ENCODE data around the gene SPSB2.

SPSB2 gene

GRCh38 chr12:6868211-6869048, 4.7 kb downstream of the SPSB2 start:
- Histone ChIP-seq H3K4me1 (ENCODE audit: low read length) (peaks cover 46% of the 10 kb centered on the region), H3K4me3 (ENCODE audit: low read length) (peak overlapping the region; percentile 100), H3K4me2 (ENCODE audit: low read length) (peak overlapping the region; percentile 100), H2AFZ (ENCODE audit: low read depth, low read length) (no peak overlapping the region), H4K20me1 (ENCODE audit: insufficient read depth, low read length) (peaks cover 36% of the 10 kb centered on the region), H3K9ac (ENCODE audit: low read length) (peak overlapping the region; percentile 99), H3K27me3 (ENCODE audit: low read depth, low read length) (no peaks in the 10 kb centered on the region), H3K27ac (ENCODE audit: low read length) (peak overlapping the region; percentile 79), H3K79me2 (ENCODE audit: low read length) (peaks cover 25% of the 10 kb centered on the region), H3K36me3 (replicated peaks; ENCODE audit: low read depth, low read length) (peaks cover 44% of the 10 kb centered on the region), H3K9me3 (ENCODE audit: insufficient read depth, low read length) (no peaks in the 10 kb centered on the region)
- TF ChIP-seq, protein P1, sequence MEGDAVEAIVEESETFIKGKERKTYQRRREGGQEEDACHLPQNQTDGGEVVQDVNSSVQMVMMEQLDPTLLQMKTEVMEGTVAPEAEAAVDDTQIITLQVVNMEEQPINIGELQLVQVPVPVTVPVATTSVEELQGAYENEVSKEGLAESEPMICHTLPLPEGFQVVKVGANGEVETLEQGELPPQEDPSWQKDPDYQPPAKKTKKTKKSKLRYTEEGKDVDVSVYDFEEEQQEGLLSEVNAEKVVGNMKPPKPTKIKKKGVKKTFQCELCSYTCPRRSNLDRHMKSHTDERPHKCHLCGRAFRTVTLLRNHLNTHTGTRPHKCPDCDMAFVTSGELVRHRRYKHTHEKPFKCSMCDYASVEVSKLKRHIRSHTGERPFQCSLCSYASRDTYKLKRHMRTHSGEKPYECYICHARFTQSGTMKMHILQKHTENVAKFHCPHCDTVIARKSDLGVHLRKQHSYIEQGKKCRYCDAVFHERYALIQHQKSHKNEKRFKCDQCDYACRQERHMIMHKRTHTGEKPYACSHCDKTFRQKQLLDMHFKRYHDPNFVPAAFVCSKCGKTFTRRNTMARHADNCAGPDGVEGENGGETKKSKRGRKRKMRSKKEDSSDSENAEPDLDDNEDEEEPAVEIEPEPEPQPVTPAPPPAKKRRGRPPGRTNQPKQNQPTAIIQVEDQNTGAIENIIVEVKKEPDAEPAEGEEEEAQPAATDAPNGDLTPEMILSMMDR (IDR thresholded peaks at IDR 0.05; ENCODE audit: low read depth, low read length), result peak; percentile 21
- no peak for TF ChIP-seq EZH2phosphoT487 (IDR thresholded peaks at IDR 0.05; ENCODE audit: low read depth)

DNA sequence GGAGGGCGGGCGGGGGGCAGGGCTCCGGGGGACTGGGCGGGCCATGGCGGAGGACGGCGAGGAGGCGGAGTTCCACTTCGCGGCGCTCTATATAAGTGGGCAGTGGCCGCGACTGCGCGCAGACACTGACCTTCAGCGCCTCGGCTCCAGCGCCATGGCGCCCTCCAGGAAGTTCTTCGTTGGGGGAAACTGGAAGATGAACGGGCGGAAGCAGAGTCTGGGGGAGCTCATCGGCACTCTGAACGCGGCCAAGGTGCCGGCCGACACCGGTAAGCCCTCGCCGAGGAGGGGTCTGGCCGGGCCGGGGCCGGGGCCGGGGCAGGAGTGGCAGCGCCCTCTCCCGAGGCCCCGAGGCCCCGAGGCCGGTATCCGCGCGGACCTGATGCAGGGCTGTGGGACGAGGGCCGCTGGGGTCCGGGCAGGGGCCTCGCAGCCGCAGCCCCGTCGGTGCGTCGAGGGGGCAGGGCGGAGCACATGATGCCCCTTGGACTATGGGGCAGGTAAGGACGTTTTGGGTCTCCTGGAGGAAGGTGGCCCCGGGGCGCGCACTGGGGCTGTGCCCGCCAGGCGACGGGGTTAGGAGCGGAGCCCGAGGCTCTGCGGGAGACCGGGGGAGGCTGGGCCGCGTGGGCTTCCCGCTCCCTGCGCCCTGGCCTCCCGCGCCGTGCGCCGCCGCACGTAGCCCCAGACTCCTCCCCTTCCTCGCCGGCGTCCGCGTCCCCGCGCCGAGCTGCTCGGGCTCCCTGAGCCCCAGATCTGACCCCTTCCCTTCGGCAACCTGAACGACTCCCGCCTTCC, 5.5 kb downstream of the SPSB2 start, which contains the start of gene TPI1:
Gene TPI1 (plus strand): TSS at position 119 of the 798 bp plus-strand sequence. CDS start 36 bp downstream, at position 155.
- Histone ChIP-seq H3K4me2 (ENCODE audit: low read length) (peak within 1 kb of the TSS; percentile 100), H3K36me3 (replicated peaks; ENCODE audit: low read depth, low read length) (peaks cover 51% of the 10 kb centered on the region), H3K4me3 (ENCODE audit: low read length) (peak within 1 kb of the TSS; percentile 100), H3K4me1 (ENCODE audit: low read length) (peaks cover 43% of the 10 kb centered on the region), H3K9ac (ENCODE audit: low read length) (peak within 1 kb of the TSS; percentile 99), H3K79me2 (ENCODE audit: low read length) (peaks cover 25% of the 10 kb centered on the region), H2AFZ (ENCODE audit: low read depth, low read length) (0 out of 2 replicates have a peak within 1 kb of the TSS, but pooled peaks have one; percentile 60), H3K27me3 (ENCODE audit: low read depth, low read length) (no peaks in the 10 kb centered on the region), H3K27ac (ENCODE audit: low read length) (peak within 1 kb of the TSS; percentile 79), H3K9me3 (ENCODE audit: insufficient read depth, low read length) (no peaks in the 10 kb centered on the region), H4K20me1 (ENCODE audit: insufficient read depth, low read length) (peaks cover 36% of the 10 kb centered on the region)
- TF ChIP-seq, protein P1 (IDR thresholded peaks at IDR 0.05; ENCODE audit: low read depth, low read length), result no peak
- TF ChIP-seq EZH2phosphoT487 (IDR thresholded peaks at IDR 0.05; ENCODE audit: low read depth), result no peak

DNA sequence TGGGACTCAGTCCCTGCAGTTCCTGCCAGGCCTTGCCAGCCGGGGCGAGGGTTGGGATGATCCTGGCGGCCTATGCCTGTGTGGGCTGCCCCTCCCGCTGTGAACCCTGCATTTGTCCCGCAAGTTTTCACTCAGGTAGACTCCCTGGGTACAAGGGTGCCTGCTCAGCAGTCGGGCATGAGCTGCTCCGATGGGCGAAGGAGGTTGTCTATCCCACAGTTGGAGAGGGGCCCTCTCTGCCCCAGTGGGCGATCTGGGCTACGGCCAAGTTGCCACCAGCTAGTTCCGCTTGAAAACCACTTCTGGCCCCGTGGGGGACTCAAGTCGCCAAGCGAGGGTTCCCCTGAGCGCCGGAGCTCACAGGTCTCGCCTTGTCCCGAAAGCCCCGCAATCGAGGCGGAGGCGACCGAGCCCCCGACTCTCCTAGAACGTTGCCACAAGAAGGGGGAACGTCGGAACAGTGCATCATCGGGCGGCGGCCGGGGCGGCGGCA, 6.1 kb downstream of the SPSB2 start:
- Histone ChIP-seq H3K27me3 (ENCODE audit: low read depth, low read length) (no peaks in the 10 kb centered on the region), H2AFZ (ENCODE audit: low read depth, low read length) (0 out of 2 replicates have a peak overlapping the region, but pooled peaks have one; percentile 60), H3K36me3 (replicated peaks; ENCODE audit: low read depth, low read length) (peaks cover 48% of the 10 kb centered on the region), H3K27ac (ENCODE audit: low read length) (no peak overlapping the region), H3K4me3 (ENCODE audit: low read length) (peak overlapping the region; percentile 100), H3K9ac (ENCODE audit: low read length) (peak overlapping the region; percentile 66), H3K4me2 (ENCODE audit: low read length) (peak overlapping the region; percentile 87), H3K9me3 (ENCODE audit: insufficient read depth, low read length) (no peaks in the 10 kb centered on the region), H3K79me2 (ENCODE audit: low read length) (peaks cover 25% of the 10 kb centered on the region), H3K4me1 (ENCODE audit: low read length) (peaks cover 38% of the 10 kb centered on the region), H4K20me1 (ENCODE audit: insufficient read depth, low read length) (peaks cover 33% of the 10 kb centered on the region)
- TF ChIP-seq, protein P1 (IDR thresholded peaks at IDR 0.05; ENCODE audit: low read depth, low read length), result no peak
- no peak for TF ChIP-seq EZH2phosphoT487 (IDR thresholded peaks at IDR 0.05; ENCODE audit: low read depth)
